C4-2B (cell line): ENCODE data around the gene SMG6.
A peak's percentile ranks its signal among the peaks of the same experiment; 100 is the strongest.

Experiments used
- H3K27ac ChIP-seq: fragments of 450-650 bp; 2 replicates; pipeline ENCODE4 v1.5.1; 2017
- ZFX ChIP-seq: fragments of 450-650 bp; IDR thresholded peaks from 2 replicates; pipeline ENCODE4 v1.6.1; 2017
- TF ChIP-seq, protein P1 (sequence below): fragments of 450-650 bp; conservative IDR thresholded peaks from 2 replicates; pipeline ENCODE4 v1.5.1; 2017; ENCODE audit warnings: mild to moderate bottlenecking

SMG6 gene

DNA sequence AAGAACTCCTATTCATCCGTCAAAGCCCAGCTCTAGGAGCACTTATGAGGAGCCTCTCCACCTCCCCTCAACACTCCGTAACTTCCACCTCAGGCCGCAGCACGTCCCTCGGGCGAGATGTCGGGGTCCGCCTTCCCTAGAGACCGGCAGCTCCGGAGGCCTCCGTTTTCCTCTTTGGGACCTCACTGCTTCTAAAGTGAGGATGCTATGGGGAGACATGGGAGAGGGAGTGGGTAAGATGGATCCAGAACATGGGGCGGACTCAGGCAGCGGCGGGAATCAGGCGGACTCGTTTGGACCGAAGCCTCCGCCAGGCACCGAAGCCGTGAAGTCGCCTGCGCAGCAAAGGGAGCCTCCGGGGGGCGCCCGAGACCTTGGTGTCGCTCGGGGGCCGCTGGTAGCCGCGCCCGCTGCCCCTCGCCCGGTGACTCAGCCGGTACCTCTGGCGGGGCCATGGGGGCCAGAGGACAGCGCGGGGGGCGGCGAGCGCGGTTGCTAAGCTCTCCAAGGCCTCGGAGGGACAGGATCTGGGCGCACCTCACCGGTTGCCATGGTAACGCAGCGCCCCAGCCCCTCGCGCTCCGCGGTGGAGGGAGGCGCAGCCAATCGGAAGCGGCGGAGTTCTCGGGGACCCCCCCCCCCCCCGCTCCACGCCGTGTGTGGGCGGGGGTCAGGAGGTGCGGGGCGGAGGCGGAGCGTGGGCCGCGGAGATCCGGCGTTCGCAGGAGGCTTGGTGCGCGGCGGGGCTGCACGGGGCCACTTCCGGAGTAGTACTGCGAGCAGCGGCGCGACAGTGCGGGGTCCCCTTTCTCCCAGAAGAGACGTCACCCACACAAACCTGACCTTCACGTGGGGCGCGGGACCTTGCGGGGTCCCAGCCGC lies 250.0 kb downstream of the SMG6 start:
- no peak overlapping the region for H3K27ac ChIP-seq
- no peak for TF ChIP-seq ZFX
- TF ChIP-seq, protein P1, sequence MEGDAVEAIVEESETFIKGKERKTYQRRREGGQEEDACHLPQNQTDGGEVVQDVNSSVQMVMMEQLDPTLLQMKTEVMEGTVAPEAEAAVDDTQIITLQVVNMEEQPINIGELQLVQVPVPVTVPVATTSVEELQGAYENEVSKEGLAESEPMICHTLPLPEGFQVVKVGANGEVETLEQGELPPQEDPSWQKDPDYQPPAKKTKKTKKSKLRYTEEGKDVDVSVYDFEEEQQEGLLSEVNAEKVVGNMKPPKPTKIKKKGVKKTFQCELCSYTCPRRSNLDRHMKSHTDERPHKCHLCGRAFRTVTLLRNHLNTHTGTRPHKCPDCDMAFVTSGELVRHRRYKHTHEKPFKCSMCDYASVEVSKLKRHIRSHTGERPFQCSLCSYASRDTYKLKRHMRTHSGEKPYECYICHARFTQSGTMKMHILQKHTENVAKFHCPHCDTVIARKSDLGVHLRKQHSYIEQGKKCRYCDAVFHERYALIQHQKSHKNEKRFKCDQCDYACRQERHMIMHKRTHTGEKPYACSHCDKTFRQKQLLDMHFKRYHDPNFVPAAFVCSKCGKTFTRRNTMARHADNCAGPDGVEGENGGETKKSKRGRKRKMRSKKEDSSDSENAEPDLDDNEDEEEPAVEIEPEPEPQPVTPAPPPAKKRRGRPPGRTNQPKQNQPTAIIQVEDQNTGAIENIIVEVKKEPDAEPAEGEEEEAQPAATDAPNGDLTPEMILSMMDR: peak; percentile 73

DNA sequence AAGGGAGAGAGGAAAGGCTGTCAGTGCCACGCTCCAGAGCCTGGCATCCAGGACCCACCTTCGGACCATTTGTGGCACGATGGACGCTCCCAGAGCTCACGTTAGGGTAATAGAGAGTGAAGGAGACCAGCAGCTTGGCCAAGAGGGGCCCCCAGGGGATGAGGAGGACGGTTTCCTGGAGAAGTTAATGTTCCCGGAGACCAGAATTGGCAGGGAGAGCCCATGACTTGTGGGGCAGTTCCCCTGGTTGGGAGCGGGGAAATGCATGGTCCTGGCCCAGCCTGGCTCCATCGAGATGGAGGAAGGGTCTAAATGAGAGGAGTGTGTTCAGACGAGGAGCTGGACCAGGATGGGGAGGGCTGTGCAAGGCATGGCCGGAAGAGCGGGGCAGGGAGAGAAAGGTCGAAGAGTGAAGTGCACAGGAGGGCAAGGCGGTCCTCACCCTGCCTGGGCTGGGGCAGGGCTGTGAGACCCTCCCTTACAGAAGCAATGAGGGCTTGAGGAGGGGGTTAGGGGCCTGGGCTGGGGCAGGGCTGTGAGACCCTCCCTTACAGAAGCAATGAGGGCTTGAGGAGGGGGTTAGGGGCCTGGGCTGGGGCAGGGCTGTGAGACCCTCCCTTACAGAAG lies 251.5 kb downstream of the SMG6 start:
- TF ChIP-seq, protein P1: no peak
- TF ChIP-seq ZFX: no peak
- no peak overlapping the region for H3K27ac ChIP-seq

DNA sequence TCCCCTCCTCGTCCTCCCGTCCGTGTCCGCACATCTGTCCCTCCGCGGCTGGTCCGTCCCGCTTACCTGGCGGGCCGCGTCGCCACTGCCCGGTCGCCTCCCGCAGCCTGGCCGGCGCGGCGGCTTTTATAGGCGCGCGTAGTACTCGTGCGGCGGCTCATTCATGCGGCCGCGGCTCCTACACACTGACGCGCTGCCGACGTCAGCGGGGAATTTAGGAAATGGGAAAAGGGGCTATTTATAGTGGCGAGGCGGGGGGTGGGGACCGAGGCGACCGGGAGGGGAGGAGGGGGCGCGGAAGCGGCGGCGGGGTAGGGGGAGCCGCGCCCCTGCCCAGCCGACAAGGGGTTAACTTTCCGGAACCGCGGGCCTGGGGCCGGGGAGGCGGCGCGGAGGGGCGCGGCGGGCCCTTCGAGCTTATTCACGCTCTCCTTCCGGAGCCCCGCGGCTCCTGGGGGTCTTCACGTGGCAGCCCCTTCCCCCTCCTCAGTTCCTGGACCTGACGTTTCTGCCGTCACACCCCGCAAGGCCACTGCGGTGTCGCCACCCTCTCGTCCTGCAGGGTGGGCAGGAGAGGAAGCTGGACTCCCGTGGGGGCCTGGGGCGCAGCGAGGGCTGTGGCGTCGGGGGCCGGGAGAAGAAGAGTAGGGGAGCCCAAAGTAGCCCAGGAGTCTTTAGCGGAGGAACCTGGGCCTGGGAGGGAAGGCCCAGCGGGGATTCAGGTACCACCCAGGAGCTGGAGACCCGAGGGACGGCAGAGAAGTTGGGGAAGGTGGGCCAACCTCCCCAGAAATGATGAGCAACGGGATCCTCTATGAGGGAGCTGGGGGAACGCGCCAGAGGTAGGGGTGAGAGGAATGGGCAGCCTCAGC lies 252.3 kb downstream of the SMG6 start:
- H3K27ac ChIP-seq: no peak overlapping the region
- TF ChIP-seq ZFX: no peak
- TF ChIP-seq, protein P1: no peak

DNA sequence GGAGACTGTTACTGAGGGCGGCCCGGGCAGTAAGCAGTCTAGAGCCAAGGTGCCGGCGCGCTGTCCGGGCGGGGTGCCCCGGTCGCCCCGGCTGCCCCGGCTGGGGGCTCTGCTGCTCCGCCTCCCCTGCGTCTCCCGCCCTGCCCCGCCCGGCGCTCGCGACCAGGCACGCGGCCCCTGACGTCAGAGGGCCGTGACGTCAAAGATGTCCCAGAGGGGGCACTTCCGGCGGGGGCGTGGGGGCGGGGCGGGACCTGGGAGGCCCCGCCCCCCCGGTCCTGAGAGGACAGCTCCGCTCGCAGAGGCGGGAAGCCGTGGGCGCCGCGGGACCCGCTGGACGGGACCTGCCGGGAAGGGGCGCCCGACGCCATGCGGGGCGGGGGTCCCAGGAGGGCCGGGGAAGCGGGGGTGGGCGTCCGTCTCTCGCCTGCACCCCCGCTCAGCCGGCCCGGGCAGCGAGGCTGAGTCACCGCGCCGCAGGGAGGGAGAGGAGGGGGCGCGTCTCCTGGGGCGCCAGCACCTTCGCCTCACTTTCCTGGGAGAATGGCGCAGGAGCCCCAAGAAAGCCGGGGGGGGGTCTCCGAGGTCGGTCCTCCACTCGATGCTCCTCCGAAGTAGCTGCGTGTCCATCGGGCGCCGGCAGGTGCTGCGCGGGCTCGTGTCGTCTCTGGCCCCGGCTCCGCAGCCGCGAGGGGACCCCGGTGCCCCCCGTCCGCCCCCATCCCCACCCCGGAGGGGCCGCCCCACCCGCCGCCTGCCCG lies 253.1 kb downstream of the SMG6 start:
- H3K27ac ChIP-seq: peak overlapping the region; percentile 48; the same call in 1 of the 2 replicates
- TF ChIP-seq, protein P1: no peak
- TF ChIP-seq ZFX: no peak

DNA sequence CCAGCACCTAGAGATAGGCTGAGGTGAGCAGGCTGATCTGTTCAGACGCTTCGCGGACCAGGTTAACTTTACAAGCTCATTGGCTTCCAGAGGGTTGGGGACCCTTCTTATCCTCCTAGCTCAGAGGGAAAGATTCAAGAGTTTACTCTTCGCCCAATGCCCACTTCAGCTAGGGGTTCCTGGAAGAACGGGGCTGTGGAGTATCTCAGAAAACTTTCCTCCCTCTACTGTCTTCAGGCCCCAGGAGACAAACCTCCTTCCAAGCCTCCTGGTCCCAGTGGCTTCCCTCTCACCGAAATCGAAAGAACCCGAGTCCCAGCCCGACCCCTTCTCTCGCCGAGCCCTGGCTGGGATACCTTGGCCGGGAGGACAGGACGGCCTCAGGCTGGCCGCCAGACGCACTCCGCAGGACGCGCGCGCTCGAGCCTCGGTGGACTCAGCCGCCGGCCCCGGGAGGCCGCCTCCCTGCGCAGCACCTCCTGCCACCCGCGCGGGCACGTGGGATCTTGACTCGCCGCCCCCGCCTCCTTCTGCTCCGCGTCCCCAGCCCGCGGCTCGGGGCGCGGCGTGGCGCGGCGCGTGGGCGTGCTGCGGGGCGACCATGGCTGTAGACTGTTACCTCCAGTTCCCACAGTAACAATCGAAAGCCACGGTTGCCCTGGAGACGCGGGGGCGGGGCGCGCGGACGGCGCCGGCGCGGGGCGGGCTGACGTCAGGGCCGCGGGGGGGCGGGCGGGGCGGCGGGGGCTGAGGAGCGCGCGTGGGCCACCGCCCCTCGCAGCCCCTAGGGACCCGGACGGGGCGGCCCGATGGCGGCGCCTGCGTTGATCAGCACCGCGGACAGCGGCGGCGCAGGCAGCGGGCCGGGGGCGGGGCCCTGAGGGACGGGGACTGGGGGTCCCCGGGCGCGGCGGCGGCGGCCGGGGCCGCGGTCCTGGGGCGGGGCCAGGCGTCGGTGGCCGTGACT lies 254.0 kb downstream of the SMG6 start:
- TF ChIP-seq, protein P1: no peak
- TF ChIP-seq ZFX: peak; percentile 29; the same call in 1 of the 2 replicates
- H3K27ac ChIP-seq: peak overlapping the region; percentile 48

DNA sequence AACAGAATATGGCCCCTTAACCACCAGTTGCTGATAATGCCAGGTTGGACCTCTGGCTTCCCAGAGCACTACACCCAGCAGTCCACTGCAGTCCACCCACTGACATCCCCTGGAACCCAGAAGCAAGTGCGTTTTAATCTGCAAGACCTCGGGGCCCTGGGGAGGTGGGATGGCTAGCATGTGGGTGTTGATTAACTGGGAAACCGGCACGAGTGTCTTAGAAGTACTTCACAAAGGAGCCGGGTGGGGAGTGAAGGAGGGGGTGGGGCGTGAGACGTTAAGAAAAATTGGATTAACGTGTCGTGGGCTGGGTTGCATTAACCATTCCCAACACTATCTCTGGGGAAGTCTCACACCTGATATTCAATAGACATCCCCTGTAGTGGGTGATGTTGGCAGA lies 254.8 kb downstream of the SMG6 start:
- no peak for TF ChIP-seq ZFX
- TF ChIP-seq, protein P1: no peak
- H3K27ac ChIP-seq: no peak overlapping the region
